HCT116 (cell line): ENCODE data around the gene SERTM1. TPM values are rescaled to one million over a fixed set of nuclear protein-coding genes. Genes with fewer than 3 reads are reported as not detected.

Source experiments
- ATAC-seq: fragments of 200-7000 bp; cut with Tn5 transposase; 2 replicates; pipeline ENCODE4 v1.9.1; 2020; ENCODE audit warnings: mild to moderate bottlenecking, moderate library complexity
- BruUV-seq: library from RNA; stranded (reverse); fragments of 400-500 nt; replicated peaks from 2 replicates; lab custom pipeline; 2021; lab: Mats Ljungman, UMichigan
- CTCF ChIA-PET: fragments of 300-600 bp; sonication (Branson Sonifier 250); formaldehyde crosslinking; loops from one replicate; lab custom pipeline; 2021; ENCODE audit warnings: antibody characterized with exemption; lab: Charles Lee
- POLR2A ChIA-PET: fragments of 300-600, 350-600 bp; sonication (Branson Sonifier 250); formaldehyde crosslinking; loops from one replicate; lab custom pipeline; 2021; ENCODE audit warnings: antibody characterized with exemption; lab: Charles Lee
- RAD21 ChIA-PET, 2 experiments: fragments of 300-600 bp; sonication (Branson Sonifier 250); formaldehyde crosslinking; loops; one replicate each; lab custom pipeline; 2023; ENCODE audit warnings: low total read pairs in 2 of 2; ENCODE audit not compliant: uncharacterized antibody in 2 of 2, unreplicated experiment in 2 of 2, low non-redundant PET in 1 of 2; lab: Charles Lee
- DNase-seq: peaks from one replicate; pipeline ENCODE4 v3.0.0-alpha.2; 2010; ENCODE audit warnings: low read depth, low spot score
- H2AFZ ChIP-seq: fragments of 200-600 bp; shearing (Covaris generic), sonication (generic); 2 replicates; pipeline ENCODE4 v1.6.1; 2017; ENCODE audit warnings: low read depth, mixed run types, mixed read lengths, antibody characterized with exemption, low read length; ENCODE audit not compliant: poor library complexity, severe bottlenecking
- H3K27ac ChIP-seq: 2 replicates; pipeline ENCODE4 v1.5.1; 2012; ENCODE audit warnings: low read depth, low read length
- H3K27me3 ChIP-seq: fragments of 200-600 bp; sonication (generic); 2 replicates; pipeline ENCODE4 v1.6.1; 2016; ENCODE audit warnings: mixed run types, low read length, mixed read lengths; ENCODE audit not compliant: insufficient read depth
- H3K36me3 ChIP-seq, 2 experiments: fragments of 200-500 bp in 1 of 2; fragments of 200-600 bp in 1 of 2; sonication (Bioruptor generic) in 1 of 2; sonication (generic) in 1 of 2; 2 replicates each; pipeline versions ENCODE4 v1.5.1 to v1.6.1; 2014 to 2016; ENCODE audit warnings: low read length in 2 of 2, inconsistent platforms in 1 of 2, mixed read lengths in 1 of 2, mixed run types in 1 of 2; ENCODE audit not compliant: insufficient read depth in 2 of 2, control insufficient read depth in 1 of 2
- H3K4me1 ChIP-seq, 2 experiments: fragments of 200-600 bp in 1 of 2; sonication (generic) in 1 of 2; 2 replicates each; pipeline versions ENCODE4 v1.5.1 to v1.6.1; 2012 to 2017; ENCODE audit warnings: low read length in 2 of 2, inconsistent platforms in 1 of 2, mild to moderate bottlenecking in 1 of 2, mixed read lengths in 1 of 2, mixed run types in 1 of 2, moderate library complexity in 1 of 2; ENCODE audit not compliant: insufficient read depth in 2 of 2, control insufficient read depth in 1 of 2
- H3K4me2 ChIP-seq: fragments of 200-600 bp; sonication (generic); 2 replicates; pipeline ENCODE4 v1.6.1; 2017; ENCODE audit warnings: mixed run types, low read length, mixed read lengths
- H3K4me3 ChIP-seq, 2 experiments: fragments of 200-600 bp in 1 of 2; sonication (generic) in 1 of 2; replicated peaks in 1 of 2; 2 replicates each; pipeline ENCODE4 v1.5.1; 2011 to 2016; ENCODE audit warnings: low read length in 2 of 2, control low read depth in 1 of 2, low read depth in 1 of 2, mild to moderate bottlenecking in 1 of 2, mixed read lengths in 1 of 2, mixed run types in 1 of 2
- H3K79me2 ChIP-seq: fragments of 200-600 bp; sonication (generic); 2 replicates; pipeline ENCODE4 v1.6.1; 2017; ENCODE audit warnings: mild to moderate bottlenecking, mixed run types, low read length, moderate library complexity, mixed read lengths; ENCODE audit not compliant: insufficient read depth
- H3K9ac ChIP-seq: fragments of 200-600 bp; sonication (generic); 2 replicates; pipeline ENCODE4 v1.6.1; 2016; ENCODE audit warnings: low read length, mixed read lengths
- H3K9me2 ChIP-seq: fragments of 200-600 bp; sonication (generic), shearing (Covaris generic); 2 replicates; pipeline ENCODE4 v1.6.1; 2017; ENCODE audit warnings: mixed run types, mild to moderate bottlenecking, moderate library complexity; ENCODE audit not compliant: insufficient read depth
- H3K9me3 ChIP-seq, 2 experiments: fragments of 200-500 bp in 1 of 2; fragments of 200-600 bp in 1 of 2; sonication (Bioruptor generic) in 1 of 2; sonication (generic) in 1 of 2; 2 replicates each; pipeline ENCODE4 v1.6.1; 2014 to 2017; ENCODE audit warnings: low read length in 2 of 2, mixed read lengths in 2 of 2, inconsistent platforms in 1 of 2, low read depth in 1 of 2, mild to moderate bottlenecking in 1 of 2, mixed run types in 1 of 2, moderate library complexity in 1 of 2; ENCODE audit not compliant: control insufficient read depth in 1 of 2, insufficient read depth in 1 of 2
- H4K20me1 ChIP-seq: fragments of 200-600 bp; sonication (generic), shearing (Covaris generic); 2 replicates; pipeline ENCODE4 v1.6.1; 2017; ENCODE audit warnings: mixed run types, mild to moderate bottlenecking, moderate library complexity; ENCODE audit not compliant: insufficient read depth
- CBX3 ChIP-seq: IDR thresholded peaks from 2 replicates; pipeline ENCODE4 v1.6.1; 2012; ENCODE audit warnings: low read depth
- CEBPB ChIP-seq: IDR thresholded peaks from 2 replicates; pipeline ENCODE4 v1.6.1; 2012; ENCODE audit warnings: low read depth
- ELF1 ChIP-seq: IDR thresholded peaks from 2 replicates; pipeline ENCODE4 v1.6.1; 2012; ENCODE audit warnings: low read depth, borderline replicate concordance
- EZH2 ChIP-seq: fragments of 200-600 bp; sonication (generic); IDR thresholded peaks from 2 replicates; pipeline ENCODE4 v1.6.1; 2017; ENCODE audit warnings: antibody characterized with exemption, mixed run types
- FOSL1 ChIP-seq: IDR thresholded peaks from 2 replicates; pipeline ENCODE4 v1.6.1; 2012; ENCODE audit warnings: low read depth
- JUND ChIP-seq: IDR thresholded peaks from 2 replicates; pipeline ENCODE4 v1.6.1; 2012
- MAX ChIP-seq: IDR thresholded peaks from 2 replicates; pipeline ENCODE4 v1.6.1; 2012
- POLR2A ChIP-seq: IDR thresholded peaks from 2 replicates; pipeline ENCODE4 v1.7.0; 2011; ENCODE audit warnings: borderline replicate concordance; ENCODE audit not compliant: insufficient read depth, insufficient read length; ENCODE audit errors: extremely low read depth
- POLR2AphosphoS5 ChIP-seq: IDR thresholded peaks from 2 replicates; pipeline ENCODE4 v1.6.1; 2011; ENCODE audit warnings: mild to moderate bottlenecking, low read depth, low read length, moderate library complexity
- SIN3A ChIP-seq: IDR thresholded peaks from 2 replicates; pipeline ENCODE4 v1.6.1; 2012; ENCODE audit warnings: low read depth
- SP1 ChIP-seq: IDR thresholded peaks from 2 replicates; pipeline ENCODE4 v1.6.1; 2012; ENCODE audit warnings: low read depth
- SRF ChIP-seq: IDR thresholded peaks from 2 replicates; pipeline ENCODE4 v1.6.1; 2012; ENCODE audit warnings: low read depth
- TCF7L2 ChIP-seq: IDR thresholded peaks from 2 replicates; pipeline ENCODE4 v1.7.0; 2011; ENCODE audit warnings: borderline replicate concordance, inconsistent platforms; ENCODE audit not compliant: insufficient read depth, insufficient read length; ENCODE audit errors: extremely low read depth
- YY1 ChIP-seq: IDR thresholded peaks from 2 replicates; pipeline ENCODE4 v1.6.1; 2011; ENCODE audit warnings: low read length, low read depth, moderate library complexity, mild to moderate bottlenecking; ENCODE audit not compliant: insufficient replicate concordance; ENCODE audit errors: extremely low read depth
- ZFX ChIP-seq: fragments of 450-650 bp; IDR thresholded peaks from 2 replicates; pipeline ENCODE4 v1.6.1; 2017
- intact Hi-C: fragments of 100-400 bp; cut with micrococcal nuclease; formaldehyde crosslinking; loops from 2 replicates; pipeline ENCODE4 v1.10.0; 2022
- total RNA-seq: library from RNA; stranded (reverse); gene quantifications from one replicate; pipeline ENCODE4 v1.2.1, GENCODE V29; 2021; ENCODE audit not compliant: unreplicated experiment
- TF ChIP-seq, protein P1 (sequence below): IDR thresholded peaks from 2 replicates; pipeline ENCODE4 v1.6.1; 2012; ENCODE audit warnings: low read depth
- TF ChIP-seq, protein P2 (sequence below): IDR thresholded peaks from 2 replicates; pipeline ENCODE4 v1.6.1; 2012

SERTM1 gene
- total RNA-seq, 1 experiment from 2014 or later: not detected

DNA sequence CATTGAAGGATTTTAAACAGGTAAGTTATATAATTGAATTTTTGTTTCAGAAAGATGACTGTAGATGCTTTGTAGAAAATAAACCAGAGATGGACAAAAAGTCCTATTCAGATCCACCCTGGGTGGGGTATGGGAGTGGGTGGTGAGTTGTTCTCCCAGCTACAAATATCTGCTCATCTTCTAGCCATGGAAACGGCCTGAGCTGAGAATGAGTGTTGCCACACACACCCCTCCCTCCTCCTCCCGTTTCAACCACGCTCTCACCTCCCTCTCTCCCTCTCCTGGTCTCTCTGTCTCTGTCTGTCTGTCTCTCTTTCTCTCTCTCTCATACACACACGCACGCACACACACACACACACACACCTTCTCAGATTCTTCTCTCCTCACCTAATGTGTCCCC is 26.4 kb downstream of the SERTM1 start:
- Histone ChIP-seq H3K4me3 (no peak overlapping the region), H3K9me3 (no peaks in the 10 kb centered on the region), H3K9ac (no peak overlapping the region)
- TF ChIP-seq TCF7L2 (no peak), ELF1 (no peak), EZH2 (no peak), POLR2AphosphoS5 (no peak), YY1 (no peak), MAX (no peak), CBX3 (no peak), POLR2A (no peak), SP1 (no peak), ZFX (no peak), SRF (no peak), FOSL1 (no peak), SIN3A (no peak), CEBPB (no peak), JUND (no peak)
- TF ChIP-seq, protein P1, sequence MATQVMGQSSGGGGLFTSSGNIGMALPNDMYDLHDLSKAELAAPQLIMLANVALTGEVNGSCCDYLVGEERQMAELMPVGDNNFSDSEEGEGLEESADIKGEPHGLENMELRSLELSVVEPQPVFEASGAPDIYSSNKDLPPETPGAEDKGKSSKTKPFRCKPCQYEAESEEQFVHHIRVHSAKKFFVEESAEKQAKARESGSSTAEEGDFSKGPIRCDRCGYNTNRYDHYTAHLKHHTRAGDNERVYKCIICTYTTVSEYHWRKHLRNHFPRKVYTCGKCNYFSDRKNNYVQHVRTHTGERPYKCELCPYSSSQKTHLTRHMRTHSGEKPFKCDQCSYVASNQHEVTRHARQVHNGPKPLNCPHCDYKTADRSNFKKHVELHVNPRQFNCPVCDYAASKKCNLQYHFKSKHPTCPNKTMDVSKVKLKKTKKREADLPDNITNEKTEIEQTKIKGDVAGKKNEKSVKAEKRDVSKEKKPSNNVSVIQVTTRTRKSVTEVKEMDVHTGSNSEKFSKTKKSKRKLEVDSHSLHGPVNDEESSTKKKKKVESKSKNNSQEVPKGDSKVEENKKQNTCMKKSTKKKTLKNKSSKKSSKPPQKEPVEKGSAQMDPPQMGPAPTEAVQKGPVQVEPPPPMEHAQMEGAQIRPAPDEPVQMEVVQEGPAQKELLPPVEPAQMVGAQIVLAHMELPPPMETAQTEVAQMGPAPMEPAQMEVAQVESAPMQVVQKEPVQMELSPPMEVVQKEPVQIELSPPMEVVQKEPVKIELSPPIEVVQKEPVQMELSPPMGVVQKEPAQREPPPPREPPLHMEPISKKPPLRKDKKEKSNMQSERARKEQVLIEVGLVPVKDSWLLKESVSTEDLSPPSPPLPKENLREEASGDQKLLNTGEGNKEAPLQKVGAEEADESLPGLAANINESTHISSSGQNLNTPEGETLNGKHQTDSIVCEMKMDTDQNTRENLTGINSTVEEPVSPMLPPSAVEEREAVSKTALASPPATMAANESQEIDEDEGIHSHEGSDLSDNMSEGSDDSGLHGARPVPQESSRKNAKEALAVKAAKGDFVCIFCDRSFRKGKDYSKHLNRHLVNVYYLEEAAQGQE: no peak
- TF ChIP-seq, protein P2, sequence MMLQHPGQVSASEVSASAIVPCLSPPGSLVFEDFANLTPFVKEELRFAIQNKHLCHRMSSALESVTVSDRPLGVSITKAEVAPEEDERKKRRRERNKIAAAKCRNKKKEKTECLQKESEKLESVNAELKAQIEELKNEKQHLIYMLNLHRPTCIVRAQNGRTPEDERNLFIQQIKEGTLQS: no peak
- TF ChIP-seq, all 23 proteins: peak for 0
- H4K20me1 ChIP-seq: no peaks in the 10 kb centered on the region
- no peaks in the 10 kb centered on the region for H3K4me1 ChIP-seq
- no peak overlapping the region for H3K27ac ChIP-seq
- peaks cover 33% of the 10 kb centered on the region for H3K27me3 ChIP-seq
- no peak overlapping the region for H3K4me2 ChIP-seq
- no peaks in the 10 kb centered on the region for H3K79me2 ChIP-seq
- BruUV-seq: no TSS peak
- DNase-seq (no peak), ATAC-seq (no peak)
- no peak overlapping the region for H2AFZ ChIP-seq
- ChIA-PET POLR2A (no interaction called here), CTCF (no interaction called here), RAD21 (no interaction called here)
- intact Hi-C loops: no loop called here
- no peaks in the 10 kb centered on the region for H3K9me2 ChIP-seq
- H3K36me3 ChIP-seq: no peaks in the 10 kb centered on the region
